BLaER1 treated with 17β-estradiol and CSF1 and Interleukin-3, amounts not matched to agents 10 nM and 100 nM (cell line): ENCODE results near the gene TMEM100.

Experiments
- H3K27ac ChIP-seq, 11 experiments: shearing (Covaris generic); formaldehyde crosslinking; 2 replicates each; pipeline ENCODE4 v1.8.1; 2022
- H3K27me3 ChIP-seq, 11 experiments: shearing (Covaris generic); formaldehyde crosslinking; 2 replicates each; pipeline ENCODE4 v1.8.1; 2022
- H3K36me3 ChIP-seq, 11 experiments: shearing (Covaris generic); formaldehyde crosslinking; 2 replicates each; pipeline ENCODE4 v1.8.1; 2022
- H3K4me1 ChIP-seq, 10 experiments: shearing (Covaris generic); formaldehyde crosslinking; 2 replicates each; pipeline ENCODE4 v1.8.1; 2022
- H3K4me2 ChIP-seq, 11 experiments: shearing (Covaris generic); formaldehyde crosslinking; 2 replicates each; pipeline ENCODE4 v1.8.1; 2022
- H3K4me3 ChIP-seq, 10 experiments: shearing (Covaris generic); formaldehyde crosslinking; 2 replicates each; pipeline ENCODE4 v1.8.1; 2022
- H3K9ac ChIP-seq, 11 experiments: shearing (Covaris generic); formaldehyde crosslinking; 2 replicates each; pipeline ENCODE4 v1.8.1; 2022
- H3K9me3 ChIP-seq, 11 experiments: shearing (Covaris generic); formaldehyde crosslinking; replicated peaks in 1 of 11; 2 replicates each; pipeline ENCODE4 v1.8.1; 2022
- H4K20me1 ChIP-seq, 11 experiments: shearing (Covaris generic); formaldehyde crosslinking; 2 replicates each; pipeline ENCODE4 v1.8.1; 2022
- Cebpa-rat ChIP-seq, 11 experiments: shearing (Covaris generic); IDR thresholded peaks; 2 replicates each; pipeline ENCODE4 v1.8.1; 2022

TMEM100 gene

GRCh38 chr17:55729484-55729883 lies 6.8 kb upstream of the TMEM100 start:
- Histone ChIP-seq H3K27me3 (no peaks in the 10 kb centered on the region), H3K9me3 (no peaks in the 10 kb centered on the region), H3K36me3 (no peaks in the 10 kb centered on the region), H3K4me2 (no peak overlapping the region; a peak in 1 of 22 replicates), H3K9ac (no peak overlapping the region), H4K20me1 (no peaks in the 10 kb centered on the region), H3K4me1 (peaks cover 31 to 58% (median 55%) of the 10 kb centered on the region in 10 experiments), H3K27ac (no peak overlapping the region), H3K4me3 (no peak overlapping the region)
- no peak for TF ChIP-seq Cebpa-rat (IDR thresholded peaks at IDR 0.05)

GRCh38 chr17:55728833-55729232 lies 6.2 kb upstream of the TMEM100 start:
- H3K27me3 ChIP-seq: no peaks in the 10 kb centered on the region
- H3K27ac ChIP-seq: no peak overlapping the region
- H3K4me1 ChIP-seq: peaks cover 24 to 57% (median 52%) of the 10 kb centered on the region in 10 experiments
- no peak overlapping the region for H3K4me2 ChIP-seq
- no peaks in the 10 kb centered on the region for H3K9me3 ChIP-seq
- TF ChIP-seq Cebpa-rat (IDR thresholded peaks at IDR 0.05): no peak
- no peak overlapping the region for H3K9ac ChIP-seq
- H3K36me3 ChIP-seq: no peaks in the 10 kb centered on the region
- H3K4me3 ChIP-seq: no peak overlapping the region
- H4K20me1 ChIP-seq: no peaks in the 10 kb centered on the region

- TF ChIP-seq Cebpa-rat (IDR thresholded peaks at IDR 0.05): no peak
- H4K20me1 ChIP-seq: no peaks in the 10 kb centered on the region
- no peak overlapping the region for H3K4me2 ChIP-seq
- no peaks in the 10 kb centered on the region for H3K9me3 ChIP-seq
- no peaks in the 10 kb centered on the region for H3K36me3 ChIP-seq
- peaks cover 24 to 56% (median 48%) of the 10 kb centered on the region in 10 experiments for H3K4me1 ChIP-seq
- H3K27me3 ChIP-seq: no peaks in the 10 kb centered on the region
- H3K9ac ChIP-seq: no peak overlapping the region
- H3K4me3 ChIP-seq: no peak overlapping the region
- H3K27ac ChIP-seq: no peak overlapping the region
Measured at GRCh38 chr17:55728361-55728760, 5.7 kb upstream of the TMEM100 start.

- Histone ChIP-seq H3K4me2 (no peak overlapping the region), H3K4me3 (no peak overlapping the region), H4K20me1 (no peaks in the 10 kb centered on the region), H3K27me3 (no peaks in the 10 kb centered on the region), H3K4me1 (peaks cover 24 to 56% (median 48%) of the 10 kb centered on the region in 10 experiments), H3K9ac (no peak overlapping the region), H3K36me3 (no peaks in the 10 kb centered on the region), H3K9me3 (no peaks in the 10 kb centered on the region), H3K27ac (no peak overlapping the region)
- no peak for TF ChIP-seq Cebpa-rat (IDR thresholded peaks at IDR 0.05)
Measured at GRCh38 chr17:55727920-55728319, 5.3 kb upstream of the TMEM100 start.

- Histone ChIP-seq H3K4me1 (peaks cover 26 to 56% (median 48%) of the 10 kb centered on the region in 10 experiments), H3K27ac (no peak overlapping the region), H3K27me3 (no peaks in the 10 kb centered on the region), H3K9ac (no peak overlapping the region), H3K36me3 (no peaks in the 10 kb centered on the region), H3K4me3 (no peak overlapping the region), H3K4me2 (no peak overlapping the region), H3K9me3 (no peaks in the 10 kb centered on the region), H4K20me1 (no peaks in the 10 kb centered on the region)
- no peak for TF ChIP-seq Cebpa-rat (IDR thresholded peaks at IDR 0.05)
Measured at GRCh38 chr17:55727275-55727674, 4.6 kb upstream of the TMEM100 start.

- Histone ChIP-seq H3K27ac (no peak overlapping the region), H3K4me2 (no peak overlapping the region), H3K4me1 (peaks cover 26 to 56% (median 45%) of the 10 kb centered on the region in 10 experiments), H3K4me3 (no peak overlapping the region), H3K36me3 (no peaks in the 10 kb centered on the region), H4K20me1 (no peaks in the 10 kb centered on the region), H3K9ac (no peak overlapping the region), H3K27me3 (no peaks in the 10 kb centered on the region), H3K9me3 (no peaks in the 10 kb centered on the region)
- no peak for TF ChIP-seq Cebpa-rat (IDR thresholded peaks at IDR 0.05)
Measured at GRCh38 chr17:55726440-55726839, 3.8 kb upstream of the TMEM100 start.

- no peaks in the 10 kb centered on the region for H4K20me1 ChIP-seq
- H3K27ac ChIP-seq: peak overlapping the region in 6 of 11 experiments; percentile 29 to 65 (median 55); a peak in 8 of 22 replicates
- no peak for TF ChIP-seq Cebpa-rat (IDR thresholded peaks at IDR 0.05)
- H3K9me3 ChIP-seq: no peaks in the 10 kb centered on the region
- H3K27me3 ChIP-seq: peaks cover 0 to 6% (median 0%) of the 10 kb centered on the region in 11 experiments; a peak in 1 of 22 replicates
- H3K4me3 ChIP-seq: peak overlapping the region in 5 of 10 experiments; percentile 46 to 61 (median 50); a peak in 8 of 20 replicates
- peak overlapping the region; percentile 65 to 92 (median 80) for H3K4me2 ChIP-seq
- peak overlapping the region in 6 of 11 experiments; percentile 39 to 65 (median 64); a peak in 7 of 22 replicates for H3K9ac ChIP-seq
- H3K36me3 ChIP-seq: no peaks in the 10 kb centered on the region
- peaks cover 24 to 51% (median 44%) of the 10 kb centered on the region in 10 experiments for H3K4me1 ChIP-seq
Measured at GRCh38 chr17:55723488-55723848, 804 bp upstream of the TMEM100 start.

- Histone ChIP-seq H3K36me3 (no peaks in the 10 kb centered on the region), H3K27me3 (peaks cover 0 to 6% (median 0%) of the 10 kb centered on the region in 11 experiments; a peak in 1 of 22 replicates), H3K4me1 (peaks cover 24 to 51% (median 44%) of the 10 kb centered on the region in 10 experiments), H3K9ac (peak overlapping the region; percentile 39 to 65 (median 63); a peak in 18 of 22 replicates), H3K27ac (peak overlapping the region in 10 of 11 experiments; percentile 4 to 65 (median 45); a peak in 16 of 22 replicates), H4K20me1 (no peaks in the 10 kb centered on the region), H3K4me3 (peak overlapping the region; percentile 34 to 61 (median 50)), H3K4me2 (peak overlapping the region; percentile 65 to 92 (median 80)), H3K9me3 (no peaks in the 10 kb centered on the region)
- TF ChIP-seq Cebpa-rat (IDR thresholded peaks at IDR 0.05): no peak
Measured at GRCh38 chr17:55722016-55722736, 488 bp downstream of the TMEM100 start.

- H3K9ac ChIP-seq: 0 out of 22 replicates have a peak overlapping the region, but pooled peaks of 1 of the 11 experiments have one; percentile 14
- no peak for TF ChIP-seq Cebpa-rat (IDR thresholded peaks at IDR 0.05)
Measured at GRCh38 chr17:55720919-55721836, 1.5 kb downstream of the TMEM100 start.

More at GRCh38 chr17:55720919-55721836, 1.5 kb downstream of the TMEM100 start:
- peak overlapping the region; percentile 42 to 92 (median 78) for H3K4me2 ChIP-seq
- H3K36me3 ChIP-seq: no peaks in the 10 kb centered on the region
- H3K9me3 ChIP-seq: no peaks in the 10 kb centered on the region
- no peak overlapping the region for H3K27ac ChIP-seq
- peaks cover 24 to 51% (median 44%) of the 10 kb centered on the region in 10 experiments for H3K4me1 ChIP-seq
- no peaks in the 10 kb centered on the region for H4K20me1 ChIP-seq
- peak overlapping the region in 3 of 10 experiments; percentile 15 to 29 (median 21); a peak in 4 of 20 replicates for H3K4me3 ChIP-seq
- peaks cover 0 to 6% (median 0%) of the 10 kb centered on the region in 11 experiments; a peak in 1 of 22 replicates for H3K27me3 ChIP-seq
